HEK293T (cell line): ENCODE data around the gene LCK.

Source experiments
- CTCF ChIA-PET: fragments of 350-600 bp; formaldehyde crosslinking; extraction: SDS; loops from one replicate; lab custom pipeline; 2021; ENCODE audit warnings: antibody characterized with exemption, inconsistent platforms; lab: Yijun Ruan, JAX
- POLR2A ChIA-PET: fragments of 350-600 bp; formaldehyde crosslinking; extraction: SDS; loops from one replicate; lab custom pipeline; 2020; ENCODE audit warnings: antibody characterized with exemption, inconsistent platforms; lab: Yijun Ruan, JAX
- DNase-seq: peaks from one replicate; pipeline ENCODE4 v3.0.0; 2012; ENCODE audit warnings: mixed read lengths; ENCODE audit errors: extremely low spot score
- ARNT ChIP-seq: fragments of 450-650 bp; IDR thresholded peaks from 2 replicates; pipeline ENCODE4 v1.6.1; 2017; ENCODE audit warnings: mild to moderate bottlenecking
- BHLHE40 ChIP-seq: fragments of 450-650 bp; IDR thresholded peaks from 2 replicates; pipeline ENCODE4 v1.6.1; 2016; ENCODE audit warnings: mild to moderate bottlenecking, moderate library complexity, borderline replicate concordance
- CTBP1 ChIP-seq: fragments of 450-650 bp; IDR thresholded peaks from 2 replicates; pipeline ENCODE4 v1.6.1; 2016; ENCODE audit warnings: borderline replicate concordance
- ELF4 ChIP-seq: fragments of 450-650 bp; IDR thresholded peaks from 2 replicates; pipeline ENCODE4 v1.6.1; 2017; ENCODE audit warnings: antibody characterized with exemption
- FOXA1 ChIP-seq: fragments of 450-650 bp; IDR thresholded peaks from 2 replicates; pipeline ENCODE4 v1.6.1; 2016; ENCODE audit warnings: mild to moderate bottlenecking
- FOXK2 ChIP-seq: fragments of 450-650 bp; IDR thresholded peaks from 2 replicates; pipeline ENCODE4 v1.6.1; 2016; ENCODE audit warnings: mild to moderate bottlenecking
- FOXM1 ChIP-seq: fragments of 450-650 bp; IDR thresholded peaks from 2 replicates; pipeline ENCODE4 v1.6.1; 2017; ENCODE audit warnings: mild to moderate bottlenecking, borderline replicate concordance
- HDGF ChIP-seq: fragments of 450-650 bp; IDR thresholded peaks from 2 replicates; pipeline ENCODE4 v1.6.1; 2017; ENCODE audit warnings: antibody characterized with exemption, borderline replicate concordance
- L3MBTL2 ChIP-seq: fragments of 450-650 bp; conservative IDR thresholded peaks from 2 replicates; pipeline ENCODE4 v1.6.1; 2016; ENCODE audit warnings: mild to moderate bottlenecking
- LEF1 ChIP-seq: fragments of 450-650 bp; IDR thresholded peaks from 2 replicates; pipeline ENCODE4 v1.6.1; 2017; ENCODE audit warnings: mild to moderate bottlenecking, borderline replicate concordance
- NFRKB ChIP-seq: fragments of 450-650 bp; IDR thresholded peaks from 2 replicates; pipeline ENCODE4 v1.6.1; 2016; ENCODE audit warnings: mild to moderate bottlenecking, moderate library complexity
- PKNOX1 ChIP-seq: fragments of 450-650 bp; IDR thresholded peaks from 2 replicates; pipeline ENCODE4 v1.6.1; 2016
- SP1 ChIP-seq: fragments of 450-650 bp; IDR thresholded peaks from 2 replicates; pipeline ENCODE4 v1.6.1; 2017
- SUZ12 ChIP-seq: fragments of 450-650 bp; IDR thresholded peaks from 2 replicates; pipeline ENCODE4 v1.6.1; 2016; ENCODE audit warnings: mild to moderate bottlenecking
- TARDBP ChIP-seq: fragments of 450-650 bp; IDR thresholded peaks from 2 replicates; pipeline ENCODE4 v1.6.1; 2016
- ZNF384 ChIP-seq: fragments of 450-650 bp; IDR thresholded peaks from 2 replicates; pipeline ENCODE4 v1.6.1; 2016

LCK gene

GRCh38 chr1:32272557-32273390 lies 21.7 kb downstream of the LCK start:
- CTCF ChIA-PET, result no interaction called here
- no peak for DNase-seq
- TF ChIP-seq ELF4, result no peak
- TF ChIP-seq FOXK2, result no peak
- no peak for TF ChIP-seq HDGF
- TF ChIP-seq ZNF384, result no peak
- no peak for TF ChIP-seq SP1
- no peak for TF ChIP-seq FOXA1
- TF ChIP-seq CTBP1, result no peak
- no peak for TF ChIP-seq L3MBTL2
- no peak for TF ChIP-seq BHLHE40
- no peak for TF ChIP-seq PKNOX1
- no peak for TF ChIP-seq FOXM1
- TF ChIP-seq SUZ12, result no peak
- TF ChIP-seq NFRKB, result no peak
- no peak for TF ChIP-seq ARNT
- no peak for TF ChIP-seq TARDBP
- no peak for TF ChIP-seq LEF1
- POLR2A ChIA-PET, result no interaction called here

DNA sequence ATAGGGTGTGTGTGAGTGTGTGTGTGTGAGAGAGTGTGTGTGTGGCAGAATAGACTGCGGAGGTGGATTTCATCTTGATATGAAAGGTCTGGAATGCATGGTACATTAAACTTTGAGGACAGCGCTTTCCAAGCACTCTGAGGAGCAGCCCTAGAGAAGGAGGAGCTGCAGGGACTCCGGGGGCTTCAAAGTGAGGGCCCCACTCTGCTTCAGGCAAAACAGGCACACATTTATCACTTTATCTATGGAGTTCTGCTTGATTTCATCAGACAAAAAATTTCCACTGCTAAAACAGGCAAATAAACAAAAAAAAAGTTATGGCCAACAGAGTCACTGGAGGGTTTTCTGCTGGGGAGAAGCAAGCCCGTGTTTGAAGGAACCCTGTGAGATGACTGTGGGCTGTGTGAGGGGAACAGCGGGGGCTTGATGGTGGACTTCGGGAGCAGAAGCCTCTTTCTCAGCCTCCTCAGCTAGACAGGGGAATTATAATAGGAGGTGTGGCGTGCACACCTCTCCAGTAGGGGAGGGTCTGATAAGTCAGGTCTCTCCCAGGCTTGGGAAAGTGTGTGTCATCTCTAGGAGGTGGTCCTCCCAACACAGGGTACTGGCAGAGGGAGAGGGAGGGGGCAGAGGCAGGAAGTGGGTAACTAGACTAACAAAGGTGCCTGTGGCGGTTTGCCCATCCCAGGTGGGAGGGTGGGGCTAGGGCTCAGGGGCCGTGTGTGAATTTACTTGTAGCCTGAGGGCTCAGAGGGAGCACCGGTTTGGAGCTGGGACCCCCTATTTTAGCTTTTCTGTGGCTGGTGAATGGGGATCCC lies 22.5 kb downstream of the LCK start:
- DNase-seq, result no peak
- ChIA-PET POLR2A (interaction anchor here (1.6 kb wide), 1 partner anchor 18 kb away, joined by 6 read pairs; the partner anchor contains the start of gene HDAC1), CTCF (no interaction called here)
- TF ChIP-seq LEF1 (no peak), PKNOX1 (no peak)

DNA sequence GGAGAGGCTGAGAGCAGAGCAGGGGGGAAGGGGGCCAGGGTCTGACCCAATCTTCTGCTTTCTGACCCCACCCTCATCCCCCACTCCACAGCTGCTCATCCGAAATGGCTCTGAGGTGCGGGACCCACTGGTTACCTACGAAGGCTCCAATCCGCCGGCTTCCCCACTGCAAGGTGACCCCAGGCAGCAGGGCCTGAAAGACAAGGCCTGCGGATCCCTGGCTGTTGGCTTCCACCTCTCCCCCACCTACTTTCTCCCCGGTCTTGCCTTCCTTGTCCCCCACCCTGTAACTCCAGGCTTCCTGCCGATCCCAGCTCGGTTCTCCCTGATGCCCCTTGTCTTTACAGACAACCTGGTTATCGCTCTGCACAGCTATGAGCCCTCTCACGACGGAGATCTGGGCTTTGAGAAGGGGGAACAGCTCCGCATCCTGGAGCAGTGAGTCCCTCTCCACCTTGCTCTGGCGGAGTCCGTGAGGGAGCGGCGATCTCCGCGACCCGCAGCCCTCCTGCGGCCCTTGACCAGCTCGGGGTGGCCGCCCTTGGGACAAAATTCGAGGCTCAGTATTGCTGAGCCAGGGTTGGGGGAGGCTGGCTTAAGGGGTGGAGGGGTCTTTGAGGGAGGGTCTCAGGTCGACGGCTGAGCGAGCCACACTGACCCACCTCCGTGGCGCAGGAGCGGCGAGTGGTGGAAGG lies 23.7 kb downstream of the LCK start:
- ChIA-PET CTCF (no interaction called here), POLR2A (interaction anchor here (1.6 kb wide), 1 partner anchor 17 kb away, joined by 6 read pairs; the partner anchor contains the start of gene HDAC1)
- no peak for DNase-seq
- TF ChIP-seq HDGF, result no peak
- no peak for TF ChIP-seq PKNOX1
- no peak for TF ChIP-seq TARDBP
- no peak for TF ChIP-seq ARNT
- no peak for TF ChIP-seq FOXA1
- no peak for TF ChIP-seq SUZ12
- TF ChIP-seq L3MBTL2, result no peak
- no peak for TF ChIP-seq NFRKB
- TF ChIP-seq CTBP1, result no peak
- TF ChIP-seq FOXM1, result no peak
- TF ChIP-seq SP1, result no peak
- no peak for TF ChIP-seq ZNF384
- TF ChIP-seq BHLHE40, result no peak
- no peak for TF ChIP-seq ELF4

GRCh38 chr1:32275424-32275823 lies 24.4 kb downstream of the LCK start:
- POLR2A ChIA-PET, result interaction anchor here (1.6 kb wide), 1 partner anchor 16 kb away, joined by 6 read pairs; the partner anchor contains the start of gene HDAC1
- TF ChIP-seq ZNF384 (no peak), FOXK2 (no peak), ARNT (no peak), BHLHE40 (no peak), FOXA1 (no peak), ELF4 (no peak), LEF1 (no peak), SP1 (no peak), FOXM1 (no peak), CTBP1 (no peak), HDGF (no peak), TARDBP (no peak), L3MBTL2 (no peak), SUZ12 (no peak), PKNOX1 (no peak)
- DNase-seq, result no peak
- CTCF ChIA-PET, result no interaction called here
